DOHH2 (cell line): ENCODE measurements around the gene FAM53A.

Experiments used
- CTCF ChIP-seq: fragments of 200-600 bp; sonication (generic); IDR thresholded peaks from one replicate; pipeline ENCODE4 v1.5.1; 2014; ENCODE audit warnings: antibody characterized with exemption, mild to moderate bottlenecking, low read depth, low read length; ENCODE audit not compliant: poor library complexity, severe bottlenecking
- EZH2phosphoT487 ChIP-seq: fragments of 200-600 bp; sonication (generic); IDR thresholded peaks from 2 replicates; pipeline ENCODE4 v1.6.1; 2017; ENCODE audit warnings: borderline replicate concordance, mild to moderate bottlenecking, antibody characterized with exemption, low read length, moderate library complexity, mixed read lengths

- no peak for TF ChIP-seq CTCF
- no peak for TF ChIP-seq EZH2phosphoT487
Observed at GRCh38 chr4:1638873-1639272, 45.2 kb downstream of the FAM53A start.
